ENCODE data around the gene BABAM2. TPM values are rescaled to one million over a fixed set of nuclear protein-coding genes. Genes with fewer than 3 reads are reported as not detected.

The BABAM2 gene
- total and polyA plus RNA-seq, 2 experiments from 2014 or later, result 17.8 to 21.5 TPM

DNA sequence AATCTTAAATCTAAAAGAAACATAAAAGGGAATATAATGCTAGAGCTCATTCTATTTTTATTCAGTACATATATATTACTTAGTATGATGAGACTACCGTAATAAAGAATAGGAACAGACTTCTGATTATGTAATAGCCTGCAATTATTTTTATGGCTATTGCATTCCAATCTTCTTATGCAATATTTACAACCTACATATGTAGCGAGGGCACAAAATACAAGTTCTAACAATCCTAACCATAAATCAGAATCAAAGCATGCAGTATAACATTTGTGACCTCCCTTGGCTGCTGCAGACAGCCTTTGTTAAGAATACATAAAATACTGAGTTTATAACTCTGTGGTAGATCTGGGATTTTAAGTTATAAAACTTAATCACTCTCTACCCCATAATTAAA is 177.6 kb downstream of the BABAM2 start:
- no peaks in the 10 kb centered on the region for H3K36me3 Mint-ChIP-seq (ENCODE audit: low read depth)
- no peaks in the 10 kb centered on the region for H3K9me3 Mint-ChIP-seq
- no peaks in the 10 kb centered on the region; the same call in 1 of the 2 replicates for H4K20me1 ChIP-seq (replicated peaks; ENCODE audit: insufficient read depth)
- no peak overlapping the region for H3K4me3 Mint-ChIP-seq
- H3K79me2 ChIP-seq (replicated peaks; ENCODE audit: insufficient read depth), result no peaks in the 10 kb centered on the region
- H3K27me3 Mint-ChIP-seq (ENCODE audit: insufficient read depth, low read depth, poor library complexity), result no peaks in the 10 kb centered on the region
- no peak overlapping the region for H3K4me3 ChIP-seq
- no peaks in the 10 kb centered on the region for H3K9me2 ChIP-seq (ENCODE audit: insufficient read depth)
- DNase-seq (ENCODE audit: low spot score), result no peak
- H3K27ac ChIP-seq (ENCODE audit: low read depth), result no peak overlapping the region
- no peaks in the 10 kb centered on the region for H3K4me1 Mint-ChIP-seq
- TF ChIP-seq, protein P1, sequence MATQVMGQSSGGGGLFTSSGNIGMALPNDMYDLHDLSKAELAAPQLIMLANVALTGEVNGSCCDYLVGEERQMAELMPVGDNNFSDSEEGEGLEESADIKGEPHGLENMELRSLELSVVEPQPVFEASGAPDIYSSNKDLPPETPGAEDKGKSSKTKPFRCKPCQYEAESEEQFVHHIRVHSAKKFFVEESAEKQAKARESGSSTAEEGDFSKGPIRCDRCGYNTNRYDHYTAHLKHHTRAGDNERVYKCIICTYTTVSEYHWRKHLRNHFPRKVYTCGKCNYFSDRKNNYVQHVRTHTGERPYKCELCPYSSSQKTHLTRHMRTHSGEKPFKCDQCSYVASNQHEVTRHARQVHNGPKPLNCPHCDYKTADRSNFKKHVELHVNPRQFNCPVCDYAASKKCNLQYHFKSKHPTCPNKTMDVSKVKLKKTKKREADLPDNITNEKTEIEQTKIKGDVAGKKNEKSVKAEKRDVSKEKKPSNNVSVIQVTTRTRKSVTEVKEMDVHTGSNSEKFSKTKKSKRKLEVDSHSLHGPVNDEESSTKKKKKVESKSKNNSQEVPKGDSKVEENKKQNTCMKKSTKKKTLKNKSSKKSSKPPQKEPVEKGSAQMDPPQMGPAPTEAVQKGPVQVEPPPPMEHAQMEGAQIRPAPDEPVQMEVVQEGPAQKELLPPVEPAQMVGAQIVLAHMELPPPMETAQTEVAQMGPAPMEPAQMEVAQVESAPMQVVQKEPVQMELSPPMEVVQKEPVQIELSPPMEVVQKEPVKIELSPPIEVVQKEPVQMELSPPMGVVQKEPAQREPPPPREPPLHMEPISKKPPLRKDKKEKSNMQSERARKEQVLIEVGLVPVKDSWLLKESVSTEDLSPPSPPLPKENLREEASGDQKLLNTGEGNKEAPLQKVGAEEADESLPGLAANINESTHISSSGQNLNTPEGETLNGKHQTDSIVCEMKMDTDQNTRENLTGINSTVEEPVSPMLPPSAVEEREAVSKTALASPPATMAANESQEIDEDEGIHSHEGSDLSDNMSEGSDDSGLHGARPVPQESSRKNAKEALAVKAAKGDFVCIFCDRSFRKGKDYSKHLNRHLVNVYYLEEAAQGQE (IDR thresholded peaks at IDR 0.05; ENCODE audit: unreplicated experiment), result no peak
- TF ChIP-seq EZH2 (IDR thresholded peaks at IDR 0.05; ENCODE audit: low read depth, unreplicated experiment) (no peak), ZNF114 (CRISPR knock-in tag; IDR thresholded peaks at IDR 0.05) (no peak), JUNB (IDR thresholded peaks at IDR 0.05; ENCODE audit: unreplicated experiment) (no peak), ZNF331 (CRISPR knock-in tag; IDR thresholded peaks at IDR 0.05; ENCODE audit: low read depth) (no peak), NANOG (IDR thresholded peaks at IDR 0.05; ENCODE audit: borderline replicate concordance) (no peak), CREB1 (CRISPR knock-in tag; IDR thresholded peaks at IDR 0.05; ENCODE audit: low read depth) (no peak), EZH2phosphoT487 (IDR thresholded peaks at IDR 0.05; ENCODE audit: unreplicated experiment) (no peak)
- TF ChIP-seq, protein P2, sequence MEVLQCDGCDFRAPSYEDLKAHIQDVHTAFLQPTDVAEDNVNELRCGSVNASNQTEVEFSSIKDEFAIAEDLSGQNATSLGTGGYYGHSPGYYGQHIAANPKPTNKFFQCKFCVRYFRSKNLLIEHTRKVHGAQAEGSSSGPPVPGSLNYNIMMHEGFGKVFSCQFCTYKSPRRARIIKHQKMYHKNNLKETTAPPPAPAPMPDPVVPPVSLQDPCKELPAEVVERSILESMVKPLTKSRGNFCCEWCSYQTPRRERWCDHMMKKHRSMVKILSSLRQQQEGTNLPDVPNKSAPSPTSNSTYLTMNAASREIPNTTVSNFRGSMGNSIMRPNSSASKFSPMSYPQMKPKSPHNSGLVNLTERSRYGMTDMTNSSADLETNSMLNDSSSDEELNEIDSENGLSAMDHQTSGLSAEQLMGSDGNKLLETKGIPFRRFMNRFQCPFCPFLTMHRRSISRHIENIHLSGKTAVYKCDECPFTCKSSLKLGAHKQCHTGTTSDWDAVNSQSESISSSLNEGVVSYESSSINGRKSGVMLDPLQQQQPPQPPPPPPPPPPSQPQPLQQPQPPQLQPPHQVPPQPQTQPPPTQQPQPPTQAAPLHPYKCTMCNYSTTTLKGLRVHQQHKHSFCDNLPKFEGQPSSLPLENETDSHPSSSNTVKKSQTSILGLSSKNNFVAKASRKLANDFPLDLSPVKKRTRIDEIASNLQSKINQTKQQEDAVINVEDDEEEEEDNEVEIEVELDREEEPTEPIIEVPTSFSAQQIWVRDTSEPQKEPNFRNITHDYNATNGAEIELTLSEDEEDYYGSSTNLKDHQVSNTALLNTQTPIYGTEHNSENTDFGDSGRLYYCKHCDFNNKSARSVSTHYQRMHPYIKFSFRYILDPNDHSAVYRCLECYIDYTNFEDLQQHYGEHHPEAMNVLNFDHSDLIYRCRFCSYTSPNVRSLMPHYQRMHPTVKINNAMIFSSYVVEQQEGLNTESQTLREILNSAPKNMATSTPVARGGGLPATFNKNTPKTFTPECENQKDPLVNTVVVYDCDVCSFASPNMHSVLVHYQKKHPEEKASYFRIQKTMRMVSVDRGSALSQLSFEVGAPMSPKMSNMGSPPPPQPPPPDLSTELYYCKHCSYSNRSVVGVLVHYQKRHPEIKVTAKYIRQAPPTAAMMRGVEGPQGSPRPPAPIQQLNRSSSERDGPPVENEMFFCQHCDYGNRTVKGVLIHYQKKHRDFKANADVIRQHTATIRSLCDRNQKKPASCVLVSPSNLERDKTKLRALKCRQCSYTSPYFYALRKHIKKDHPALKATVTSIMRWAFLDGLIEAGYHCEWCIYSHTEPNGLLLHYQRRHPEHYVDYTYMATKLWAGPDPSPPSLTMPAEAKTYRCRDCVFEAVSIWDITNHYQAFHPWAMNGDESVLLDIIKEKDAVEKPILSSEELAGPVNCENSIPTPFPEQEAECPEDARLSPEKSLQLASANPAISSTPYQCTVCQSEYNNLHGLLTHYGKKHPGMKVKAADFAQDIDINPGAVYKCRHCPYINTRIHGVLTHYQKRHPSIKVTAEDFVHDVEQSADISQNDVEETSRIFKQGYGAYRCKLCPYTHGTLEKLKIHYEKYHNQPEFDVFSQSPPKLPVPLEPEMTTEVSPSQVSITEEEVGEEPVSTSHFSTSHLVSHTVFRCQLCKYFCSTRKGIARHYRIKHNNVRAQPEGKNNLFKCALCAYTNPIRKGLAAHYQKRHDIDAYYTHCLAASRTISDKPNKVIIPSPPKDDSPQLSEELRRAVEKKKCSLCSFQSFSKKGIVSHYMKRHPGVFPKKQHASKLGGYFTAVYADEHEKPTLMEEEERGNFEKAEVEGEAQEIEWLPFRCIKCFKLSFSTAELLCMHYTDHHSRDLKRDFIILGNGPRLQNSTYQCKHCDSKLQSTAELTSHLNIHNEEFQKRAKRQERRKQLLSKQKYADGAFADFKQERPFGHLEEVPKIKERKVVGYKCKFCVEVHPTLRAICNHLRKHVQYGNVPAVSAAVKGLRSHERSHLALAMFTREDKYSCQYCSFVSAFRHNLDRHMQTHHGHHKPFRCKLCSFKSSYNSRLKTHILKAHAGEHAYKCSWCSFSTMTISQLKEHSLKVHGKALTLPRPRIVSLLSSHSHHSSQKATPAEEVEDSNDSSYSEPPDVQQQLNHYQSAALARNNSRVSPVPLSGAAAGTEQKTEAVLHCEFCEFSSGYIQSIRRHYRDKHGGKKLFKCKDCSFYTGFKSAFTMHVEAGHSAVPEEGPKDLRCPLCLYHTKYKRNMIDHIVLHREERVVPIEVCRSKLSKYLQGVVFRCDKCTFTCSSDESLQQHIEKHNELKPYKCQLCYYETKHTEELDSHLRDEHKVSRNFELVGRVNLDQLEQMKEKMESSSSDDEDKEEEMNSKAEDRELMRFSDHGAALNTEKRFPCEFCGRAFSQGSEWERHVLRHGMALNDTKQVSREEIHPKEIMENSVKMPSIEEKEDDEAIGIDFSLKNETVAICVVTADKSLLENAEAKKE (CRISPR knock-in tag; IDR thresholded peaks at IDR 0.05), result no peak
- TF ChIP-seq, protein P3, sequence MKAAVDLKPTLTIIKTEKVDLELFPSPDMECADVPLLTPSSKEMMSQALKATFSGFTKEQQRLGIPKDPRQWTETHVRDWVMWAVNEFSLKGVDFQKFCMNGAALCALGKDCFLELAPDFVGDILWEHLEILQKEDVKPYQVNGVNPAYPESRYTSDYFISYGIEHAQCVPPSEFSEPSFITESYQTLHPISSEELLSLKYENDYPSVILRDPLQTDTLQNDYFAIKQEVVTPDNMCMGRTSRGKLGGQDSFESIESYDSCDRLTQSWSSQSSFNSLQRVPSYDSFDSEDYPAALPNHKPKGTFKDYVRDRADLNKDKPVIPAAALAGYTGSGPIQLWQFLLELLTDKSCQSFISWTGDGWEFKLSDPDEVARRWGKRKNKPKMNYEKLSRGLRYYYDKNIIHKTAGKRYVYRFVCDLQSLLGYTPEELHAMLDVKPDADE (IDR thresholded peaks at IDR 0.05), result no peak
- no peaks in the 10 kb centered on the region for H3F3A ChIP-seq (replicated peaks; ENCODE audit: low read depth)
- H3K36me3 ChIP-seq (ENCODE audit: insufficient read depth), result no peaks in the 10 kb centered on the region
- H3K4me2 ChIP-seq, result no peak overlapping the region
- H3K27ac Mint-ChIP-seq, result no peak overlapping the region
- H3K4me1 ChIP-seq (ENCODE audit: insufficient read depth), result no peaks in the 10 kb centered on the region
- no peaks in the 10 kb centered on the region for H3K27me3 ChIP-seq (ENCODE audit: insufficient read depth)
- no peak for ATAC-seq
- no peak overlapping the region for H2AFZ ChIP-seq
